NB4 (cell line): ENCODE measurements around the gene GLRA2.

Source experiments
- CTCF ChIP-seq: IDR thresholded peaks from one replicate; pipeline ENCODE4 v1.5.1; 2012; ENCODE audit warnings: low read depth, low read length
- MAX ChIP-seq: IDR thresholded peaks from 2 replicates; pipeline ENCODE4 v1.6.1; 2011; ENCODE audit warnings: low read depth, low read length
- MYC ChIP-seq: IDR thresholded peaks from 2 replicates; pipeline ENCODE4 v1.6.1; 2011; ENCODE audit warnings: low read depth, low read length
- POLR2A ChIP-seq: IDR thresholded peaks from 2 replicates; pipeline ENCODE4 v1.6.1; 2011; ENCODE audit warnings: mild to moderate bottlenecking; ENCODE audit not compliant: insufficient read length; ENCODE audit errors: extremely low read depth

- TF ChIP-seq CTCF (no peak), POLR2A (no peak), MAX (no peak), MYC (no peak)
Observed at GRCh38 chrX:14676431-14676830, 147.1 kb downstream of the GLRA2 start.
